Mesothelial cell of epicardium (in vitro differentiated cells): ENCODE data around the gene DMRTB1. TPM values are rescaled to one million over a fixed set of nuclear protein-coding genes. Genes with fewer than 3 reads are reported as not detected.

Experiments used
- DNase-seq, 2 experiments: peaks; one replicate each; pipeline ENCODE4 v3.0.0; 2021; ENCODE audit warnings: low spot score in 2 of 2; ENCODE audit not compliant: unreplicated experiment in 2 of 2
- H3K27ac Mint-ChIP-seq: 2 replicates; pipeline ENCODE4 v1.8.0; 2021; ENCODE audit warnings: mixed read lengths
- H3K27me3 Mint-ChIP-seq: 2 replicates; pipeline ENCODE4 v1.8.0; 2021; ENCODE audit warnings: low read depth, mixed read lengths
- H3K36me3 Mint-ChIP-seq: 2 replicates; pipeline ENCODE4 v1.8.0; 2021; ENCODE audit warnings: mixed read lengths
- H3K4me1 Mint-ChIP-seq: 2 replicates; pipeline ENCODE4 v1.8.0; 2021; ENCODE audit warnings: mixed read lengths
- H3K4me3 Mint-ChIP-seq: 2 replicates; pipeline ENCODE4 v1.8.0; 2021; ENCODE audit warnings: mild to moderate bottlenecking, moderate library complexity, mixed read lengths
- H3K9me3 Mint-ChIP-seq: 2 replicates; pipeline ENCODE4 v1.8.0; 2021; ENCODE audit warnings: mixed read lengths
- total RNA-seq: library from RNA; stranded (reverse); gene quantifications from 3 replicates; pipeline ENCODE4 v1.2.1, GENCODE V29; 2021
- TF ChIP-seq, protein P1 (sequence below): fragments of 200-600 bp; sonication (generic); IDR thresholded peaks from one replicate; pipeline ENCODE4 v1.5.0; 2021; ENCODE audit warnings: antibody characterized with exemption; ENCODE audit not compliant: unreplicated experiment

DMRTB1 gene
- total RNA-seq, 1 donor from 2014 or later: not detected

DNA sequence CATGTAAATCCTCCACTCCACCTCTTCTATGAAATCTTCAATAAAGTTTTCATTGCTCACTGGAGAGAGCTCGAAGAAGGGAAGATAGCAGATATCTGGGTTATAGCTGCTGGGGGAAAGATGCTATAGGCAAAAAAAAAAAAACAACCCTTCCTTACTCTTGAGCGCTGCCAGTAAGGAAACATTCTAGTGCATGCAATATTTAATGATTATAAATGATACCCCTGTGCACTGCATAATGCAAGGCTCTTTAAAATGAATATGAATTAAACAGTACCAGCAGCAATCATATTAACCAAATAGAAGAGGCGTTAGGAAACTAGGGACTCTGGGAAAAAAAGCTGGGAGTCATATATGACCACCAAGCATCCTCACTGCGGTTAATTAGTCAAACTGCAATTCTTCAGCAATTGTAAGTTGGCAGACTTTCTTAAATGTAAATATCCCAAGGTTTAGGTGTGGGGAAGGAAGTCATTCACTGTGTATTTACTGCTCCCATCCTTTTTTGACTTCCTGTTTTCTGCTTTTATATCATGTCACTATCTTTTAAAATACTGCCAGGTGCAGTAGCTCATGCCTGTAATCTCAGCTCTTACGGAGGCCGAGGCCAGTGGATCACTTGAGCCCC, 3.7 kb upstream of the DMRTB1 start:
- peaks cover 8% of the 10 kb centered on the region for H3K4me1 Mint-ChIP-seq
- TF ChIP-seq, protein P1, sequence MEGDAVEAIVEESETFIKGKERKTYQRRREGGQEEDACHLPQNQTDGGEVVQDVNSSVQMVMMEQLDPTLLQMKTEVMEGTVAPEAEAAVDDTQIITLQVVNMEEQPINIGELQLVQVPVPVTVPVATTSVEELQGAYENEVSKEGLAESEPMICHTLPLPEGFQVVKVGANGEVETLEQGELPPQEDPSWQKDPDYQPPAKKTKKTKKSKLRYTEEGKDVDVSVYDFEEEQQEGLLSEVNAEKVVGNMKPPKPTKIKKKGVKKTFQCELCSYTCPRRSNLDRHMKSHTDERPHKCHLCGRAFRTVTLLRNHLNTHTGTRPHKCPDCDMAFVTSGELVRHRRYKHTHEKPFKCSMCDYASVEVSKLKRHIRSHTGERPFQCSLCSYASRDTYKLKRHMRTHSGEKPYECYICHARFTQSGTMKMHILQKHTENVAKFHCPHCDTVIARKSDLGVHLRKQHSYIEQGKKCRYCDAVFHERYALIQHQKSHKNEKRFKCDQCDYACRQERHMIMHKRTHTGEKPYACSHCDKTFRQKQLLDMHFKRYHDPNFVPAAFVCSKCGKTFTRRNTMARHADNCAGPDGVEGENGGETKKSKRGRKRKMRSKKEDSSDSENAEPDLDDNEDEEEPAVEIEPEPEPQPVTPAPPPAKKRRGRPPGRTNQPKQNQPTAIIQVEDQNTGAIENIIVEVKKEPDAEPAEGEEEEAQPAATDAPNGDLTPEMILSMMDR: no peak

DNA sequence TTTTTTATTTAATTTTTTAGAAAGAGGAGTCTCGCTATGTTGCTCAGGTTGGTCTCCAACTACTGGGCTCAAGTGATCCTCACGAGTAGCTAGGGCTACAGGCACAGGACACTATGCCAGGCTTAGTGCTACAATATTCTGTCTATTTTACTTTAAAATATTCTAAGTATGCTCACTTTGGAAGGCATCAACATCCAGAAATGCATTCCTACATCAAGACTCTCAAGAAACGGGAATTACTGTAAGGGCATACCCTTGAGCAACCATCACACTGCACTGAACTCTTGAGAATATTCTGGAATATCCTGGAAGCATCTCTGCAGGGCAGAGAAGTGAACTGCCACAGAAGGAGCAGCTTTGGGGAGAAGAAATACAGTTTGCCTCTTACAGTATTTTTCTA, 565 bp upstream of the DMRTB1 start:
- H3K27ac Mint-ChIP-seq: no peak overlapping the region
- no peak overlapping the region for H3K4me3 Mint-ChIP-seq
- H3K36me3 Mint-ChIP-seq: no peaks in the 10 kb centered on the region
- TF ChIP-seq, protein P1: no peak
- H3K4me1 Mint-ChIP-seq: no peaks in the 10 kb centered on the region
- no peak for DNase-seq
- H3K9me3 Mint-ChIP-seq: no peaks in the 10 kb centered on the region
- peaks cover 1% of the 10 kb centered on the region for H3K27me3 Mint-ChIP-seq

More for the DNA sequence above, 3.7 kb upstream of the DMRTB1 start:
- Mint-ChIP-seq H3K4me3 (no peak overlapping the region), H3K27me3 (peaks cover 1% of the 10 kb centered on the region), H3K27ac (no peak overlapping the region), H3K36me3 (no peaks in the 10 kb centered on the region), H3K9me3 (no peaks in the 10 kb centered on the region)
- no peak for DNase-seq

DNA sequence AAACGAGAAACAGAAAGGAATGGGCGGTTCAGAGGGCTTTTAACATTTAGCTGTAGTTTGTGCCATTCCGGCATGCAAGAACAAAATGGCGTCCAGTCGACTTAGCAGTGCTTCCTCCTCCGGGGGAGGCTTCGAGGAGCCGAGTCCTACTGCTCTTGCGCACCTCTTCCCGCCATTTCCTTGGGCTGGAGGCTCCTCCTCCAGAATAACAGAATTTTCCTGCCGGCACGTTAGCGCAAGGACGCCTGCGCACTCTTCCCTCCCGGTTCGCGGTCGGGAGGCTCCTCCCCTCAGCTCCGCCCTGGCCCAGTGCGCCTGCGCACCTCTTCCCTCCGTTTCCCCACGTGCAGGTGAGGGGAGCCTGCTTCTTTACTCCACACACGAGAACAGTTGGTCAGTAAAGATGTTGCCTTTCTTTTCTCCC, 1.0 kb downstream of the DMRTB1 start:
- no peak for DNase-seq
- TF ChIP-seq, protein P1: no peak
- Mint-ChIP-seq H3K27me3 (no peaks in the 10 kb centered on the region), H3K4me1 (no peaks in the 10 kb centered on the region), H3K4me3 (no peak overlapping the region), H3K27ac (no peak overlapping the region), H3K36me3 (no peaks in the 10 kb centered on the region), H3K9me3 (no peaks in the 10 kb centered on the region)

DNA sequence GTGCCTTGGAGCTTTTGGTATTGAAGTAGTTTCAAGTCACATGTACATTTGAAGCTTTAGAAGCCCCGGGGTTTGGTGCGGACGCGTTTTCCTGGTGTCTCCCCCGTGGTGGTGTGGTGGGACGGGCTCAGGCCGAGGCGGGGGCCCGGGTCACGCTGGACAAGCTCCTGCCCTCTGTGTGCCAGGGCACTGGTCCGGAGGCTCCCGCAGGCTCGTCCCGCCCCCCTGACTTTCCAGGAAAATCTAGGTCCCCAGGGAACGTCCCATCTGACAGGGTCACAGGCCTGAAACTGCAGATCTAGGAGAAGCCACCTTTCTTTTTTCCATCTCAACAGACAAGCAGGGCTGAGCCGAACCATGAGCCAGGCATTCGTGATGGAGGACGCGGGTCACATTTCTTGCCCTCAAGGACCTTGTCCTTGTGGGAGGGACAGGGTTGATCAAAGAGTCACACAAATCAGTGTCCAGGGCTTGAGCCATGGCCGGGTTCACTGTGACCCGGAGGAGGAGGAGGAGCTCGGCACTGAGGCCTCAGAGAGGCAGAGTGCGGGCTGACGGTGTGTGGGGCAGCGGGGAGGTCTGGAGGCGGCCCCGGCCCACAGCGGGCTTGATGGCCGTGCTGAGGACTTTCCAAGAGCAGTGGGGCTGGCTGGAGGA, 1.6 kb downstream of the DMRTB1 start:
- no peaks in the 10 kb centered on the region for H3K9me3 Mint-ChIP-seq
- no peaks in the 10 kb centered on the region for H3K4me1 Mint-ChIP-seq
- no peak overlapping the region for H3K27ac Mint-ChIP-seq
- no peaks in the 10 kb centered on the region for H3K27me3 Mint-ChIP-seq
- DNase-seq: no peak
- no peak overlapping the region for H3K4me3 Mint-ChIP-seq
- TF ChIP-seq, protein P1: no peak
- no peaks in the 10 kb centered on the region for H3K36me3 Mint-ChIP-seq

DNA sequence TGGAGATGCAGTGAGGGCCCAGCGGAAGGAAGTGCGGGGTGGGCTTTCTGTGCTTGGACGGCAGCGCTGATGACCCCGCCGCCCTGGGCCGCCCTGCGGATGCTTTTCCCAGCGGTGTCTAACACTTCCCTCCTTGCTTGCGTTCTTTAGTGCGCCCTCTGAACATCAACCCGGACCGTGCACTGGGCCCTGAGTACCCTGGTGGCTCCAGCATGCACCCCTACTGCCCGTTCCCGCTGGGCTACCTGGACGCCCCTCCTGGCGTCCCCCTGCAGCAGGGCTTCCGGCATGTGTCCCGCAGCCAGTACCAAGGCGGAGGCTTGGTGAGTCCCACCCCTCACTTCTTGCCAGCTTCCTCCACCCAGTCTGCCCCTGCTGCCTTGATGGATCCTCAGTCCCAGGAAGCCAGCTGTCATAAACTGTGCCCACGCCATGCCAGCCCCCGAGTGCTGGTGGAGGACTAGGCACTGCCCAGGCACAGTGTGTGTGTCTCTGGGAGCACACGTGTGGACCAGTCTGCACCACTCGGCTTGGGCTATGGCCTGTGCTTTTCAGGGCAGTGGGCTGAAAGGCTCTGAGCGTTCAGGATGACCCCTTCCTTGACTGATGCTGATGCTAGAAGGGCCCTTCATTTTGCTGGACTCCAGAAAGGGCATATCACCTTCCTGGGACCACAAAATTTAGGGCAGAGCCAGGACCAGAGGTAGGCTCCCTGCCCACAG, 2.3 kb downstream of the DMRTB1 start:
- Mint-ChIP-seq H3K27ac (no peak overlapping the region), H3K36me3 (no peaks in the 10 kb centered on the region), H3K27me3 (no peaks in the 10 kb centered on the region), H3K9me3 (no peaks in the 10 kb centered on the region), H3K4me3 (no peak overlapping the region), H3K4me1 (no peaks in the 10 kb centered on the region)
- TF ChIP-seq, protein P1: no peak
- no peak for DNase-seq
